ENCODE measurements around the gene COX7A2L. TPM values are rescaled to one million over a fixed set of nuclear protein-coding genes. Genes with fewer than 3 reads are reported as not detected.

The COX7A2L gene
- total and polyA plus RNA-seq, 10 of the 15 experiments (the other 5 are each of a cell fraction or from before 2014, with no cell fraction given), result 134 to 532 (median 222) TPM

DNA sequence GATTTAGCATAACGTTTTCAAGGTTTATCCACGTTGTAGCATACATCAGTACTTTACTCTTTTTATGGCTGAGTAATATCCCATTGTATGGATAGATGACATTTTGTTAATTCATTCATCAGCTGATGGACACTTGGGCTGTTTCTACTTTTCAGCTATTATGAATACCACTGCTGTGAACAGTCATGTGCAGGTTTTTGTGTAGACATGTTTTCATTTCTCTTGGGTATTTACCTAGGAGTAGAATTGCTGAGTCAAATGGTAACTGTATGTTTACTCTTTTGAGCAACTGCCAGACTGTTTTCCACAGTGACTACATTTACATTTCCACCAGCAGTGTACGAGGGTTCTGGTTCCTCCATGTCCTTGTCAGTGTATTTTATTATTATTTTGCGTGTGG is 33.9 kb downstream of the COX7A2L start (continued):
- TF ChIP-seq, protein P1, sequence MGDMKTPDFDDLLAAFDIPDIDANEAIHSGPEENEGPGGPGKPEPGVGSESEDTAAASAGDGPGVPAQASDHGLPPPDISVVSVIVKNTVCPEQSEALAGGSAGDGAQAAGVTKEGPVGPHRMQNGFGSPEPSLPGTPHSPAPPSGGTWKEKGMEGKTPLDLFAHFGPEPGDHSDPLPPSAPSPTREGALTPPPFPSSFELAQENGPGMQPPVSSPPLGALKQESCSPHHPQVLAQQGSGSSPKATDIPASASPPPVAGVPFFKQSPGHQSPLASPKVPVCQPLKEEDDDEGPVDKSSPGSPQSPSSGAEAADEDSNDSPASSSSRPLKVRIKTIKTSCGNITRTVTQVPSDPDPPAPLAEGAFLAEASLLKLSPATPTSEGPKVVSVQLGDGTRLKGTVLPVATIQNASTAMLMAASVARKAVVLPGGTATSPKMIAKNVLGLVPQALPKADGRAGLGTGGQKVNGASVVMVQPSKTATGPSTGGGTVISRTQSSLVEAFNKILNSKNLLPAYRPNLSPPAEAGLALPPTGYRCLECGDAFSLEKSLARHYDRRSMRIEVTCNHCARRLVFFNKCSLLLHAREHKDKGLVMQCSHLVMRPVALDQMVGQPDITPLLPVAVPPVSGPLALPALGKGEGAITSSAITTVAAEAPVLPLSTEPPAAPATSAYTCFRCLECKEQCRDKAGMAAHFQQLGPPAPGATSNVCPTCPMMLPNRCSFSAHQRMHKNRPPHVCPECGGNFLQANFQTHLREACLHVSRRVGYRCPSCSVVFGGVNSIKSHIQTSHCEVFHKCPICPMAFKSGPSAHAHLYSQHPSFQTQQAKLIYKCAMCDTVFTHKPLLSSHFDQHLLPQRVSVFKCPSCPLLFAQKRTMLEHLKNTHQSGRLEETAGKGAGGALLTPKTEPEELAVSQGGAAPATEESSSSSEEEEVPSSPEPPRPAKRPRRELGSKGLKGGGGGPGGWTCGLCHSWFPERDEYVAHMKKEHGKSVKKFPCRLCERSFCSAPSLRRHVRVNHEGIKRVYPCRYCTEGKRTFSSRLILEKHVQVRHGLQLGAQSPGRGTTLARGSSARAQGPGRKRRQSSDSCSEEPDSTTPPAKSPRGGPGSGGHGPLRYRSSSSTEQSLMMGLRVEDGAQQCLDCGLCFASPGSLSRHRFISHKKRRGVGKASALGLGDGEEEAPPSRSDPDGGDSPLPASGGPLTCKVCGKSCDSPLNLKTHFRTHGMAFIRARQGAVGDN (IDR thresholded peaks at IDR 0.05), result no peak
- TF ChIP-seq JUNB (IDR thresholded peaks at IDR 0.05) (peak; percentile 61), BHLHE40 (IDR thresholded peaks at IDR 0.05; ENCODE audit: borderline replicate concordance in 1 of 2, low read depth in 2 of 2, low read length in 1 of 2) (peak in 1 of 2 experiments; percentile 23; a peak in 1 of 4 replicates), SREBF2 (IDR thresholded peaks at IDR 0.05; ENCODE audit: low read length) (no peak)
- TF ChIP-seq, protein P2, sequence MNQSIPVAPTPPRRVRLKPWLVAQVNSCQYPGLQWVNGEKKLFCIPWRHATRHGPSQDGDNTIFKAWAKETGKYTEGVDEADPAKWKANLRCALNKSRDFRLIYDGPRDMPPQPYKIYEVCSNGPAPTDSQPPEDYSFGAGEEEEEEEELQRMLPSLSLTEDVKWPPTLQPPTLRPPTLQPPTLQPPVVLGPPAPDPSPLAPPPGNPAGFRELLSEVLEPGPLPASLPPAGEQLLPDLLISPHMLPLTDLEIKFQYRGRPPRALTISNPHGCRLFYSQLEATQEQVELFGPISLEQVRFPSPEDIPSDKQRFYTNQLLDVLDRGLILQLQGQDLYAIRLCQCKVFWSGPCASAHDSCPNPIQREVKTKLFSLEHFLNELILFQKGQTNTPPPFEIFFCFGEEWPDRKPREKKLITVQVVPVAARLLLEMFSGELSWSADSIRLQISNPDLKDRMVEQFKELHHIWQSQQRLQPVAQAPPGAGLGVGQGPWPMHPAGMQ (IDR thresholded peaks at IDR 0.05; ENCODE audit: borderline replicate concordance), result no peak

DNA sequence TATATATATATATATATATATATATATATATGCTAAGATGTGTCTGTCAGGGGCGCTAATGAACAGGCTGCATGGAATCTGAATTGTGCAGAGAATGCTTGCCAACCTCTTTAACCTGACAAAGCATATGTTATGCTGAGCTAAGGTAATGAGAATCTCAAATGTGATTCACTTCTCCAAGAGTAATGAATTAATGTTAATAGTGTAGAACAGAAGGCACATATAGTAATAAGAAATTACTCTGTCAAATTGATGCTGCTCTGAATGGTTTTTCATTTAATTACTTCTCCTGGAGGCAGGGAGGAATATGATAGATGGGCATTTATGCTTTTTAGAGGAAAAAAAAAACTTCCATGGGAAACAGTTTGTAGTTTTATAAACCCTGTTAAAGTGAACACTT is 35.4 kb downstream of the COX7A2L start:
- intact Hi-C loops (cut with micrococcal nuclease; ENCODE audit: unreplicated experiment), result loop anchor here (10.0 kb wide), 1 partner anchor 481 kb away; no protein-coding TSS in a partner anchor
- H3K36me3 ChIP-seq (ENCODE audit: control insufficient read depth in 2 of 2, insufficient read depth in 2 of 2, low read length in 1 of 2), result peaks cover 4 to 9% of the 10 kb centered on the region in 2 experiments
- TF ChIP-seq, protein P3, sequence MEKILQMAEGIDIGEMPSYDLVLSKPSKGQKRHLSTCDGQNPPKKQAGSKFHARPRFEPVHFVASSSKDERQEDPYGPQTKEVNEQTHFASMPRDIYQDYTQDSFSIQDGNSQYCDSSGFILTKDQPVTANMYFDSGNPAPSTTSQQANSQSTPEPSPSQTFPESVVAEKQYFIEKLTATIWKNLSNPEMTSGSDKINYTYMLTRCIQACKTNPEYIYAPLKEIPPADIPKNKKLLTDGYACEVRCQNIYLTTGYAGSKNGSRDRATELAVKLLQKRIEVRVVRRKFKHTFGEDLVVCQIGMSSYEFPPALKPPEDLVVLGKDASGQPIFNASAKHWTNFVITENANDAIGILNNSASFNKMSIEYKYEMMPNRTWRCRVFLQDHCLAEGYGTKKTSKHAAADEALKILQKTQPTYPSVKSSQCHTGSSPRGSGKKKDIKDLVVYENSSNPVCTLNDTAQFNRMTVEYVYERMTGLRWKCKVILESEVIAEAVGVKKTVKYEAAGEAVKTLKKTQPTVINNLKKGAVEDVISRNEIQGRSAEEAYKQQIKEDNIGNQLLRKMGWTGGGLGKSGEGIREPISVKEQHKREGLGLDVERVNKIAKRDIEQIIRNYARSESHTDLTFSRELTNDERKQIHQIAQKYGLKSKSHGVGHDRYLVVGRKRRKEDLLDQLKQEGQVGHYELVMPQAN (conservative IDR thresholded peaks at IDR 0.05), result no peak
- TF ChIP-seq NR2F1 (conservative IDR thresholded peaks at IDR 0.05) (no peak), SMC3 (IDR thresholded peaks at IDR 0.05; ENCODE audit: borderline replicate concordance, low read length) (no peak), ASH2L (IDR thresholded peaks at IDR 0.05; ENCODE audit: borderline replicate concordance, low read depth) (no peak)
- TF ChIP-seq, protein P4, sequence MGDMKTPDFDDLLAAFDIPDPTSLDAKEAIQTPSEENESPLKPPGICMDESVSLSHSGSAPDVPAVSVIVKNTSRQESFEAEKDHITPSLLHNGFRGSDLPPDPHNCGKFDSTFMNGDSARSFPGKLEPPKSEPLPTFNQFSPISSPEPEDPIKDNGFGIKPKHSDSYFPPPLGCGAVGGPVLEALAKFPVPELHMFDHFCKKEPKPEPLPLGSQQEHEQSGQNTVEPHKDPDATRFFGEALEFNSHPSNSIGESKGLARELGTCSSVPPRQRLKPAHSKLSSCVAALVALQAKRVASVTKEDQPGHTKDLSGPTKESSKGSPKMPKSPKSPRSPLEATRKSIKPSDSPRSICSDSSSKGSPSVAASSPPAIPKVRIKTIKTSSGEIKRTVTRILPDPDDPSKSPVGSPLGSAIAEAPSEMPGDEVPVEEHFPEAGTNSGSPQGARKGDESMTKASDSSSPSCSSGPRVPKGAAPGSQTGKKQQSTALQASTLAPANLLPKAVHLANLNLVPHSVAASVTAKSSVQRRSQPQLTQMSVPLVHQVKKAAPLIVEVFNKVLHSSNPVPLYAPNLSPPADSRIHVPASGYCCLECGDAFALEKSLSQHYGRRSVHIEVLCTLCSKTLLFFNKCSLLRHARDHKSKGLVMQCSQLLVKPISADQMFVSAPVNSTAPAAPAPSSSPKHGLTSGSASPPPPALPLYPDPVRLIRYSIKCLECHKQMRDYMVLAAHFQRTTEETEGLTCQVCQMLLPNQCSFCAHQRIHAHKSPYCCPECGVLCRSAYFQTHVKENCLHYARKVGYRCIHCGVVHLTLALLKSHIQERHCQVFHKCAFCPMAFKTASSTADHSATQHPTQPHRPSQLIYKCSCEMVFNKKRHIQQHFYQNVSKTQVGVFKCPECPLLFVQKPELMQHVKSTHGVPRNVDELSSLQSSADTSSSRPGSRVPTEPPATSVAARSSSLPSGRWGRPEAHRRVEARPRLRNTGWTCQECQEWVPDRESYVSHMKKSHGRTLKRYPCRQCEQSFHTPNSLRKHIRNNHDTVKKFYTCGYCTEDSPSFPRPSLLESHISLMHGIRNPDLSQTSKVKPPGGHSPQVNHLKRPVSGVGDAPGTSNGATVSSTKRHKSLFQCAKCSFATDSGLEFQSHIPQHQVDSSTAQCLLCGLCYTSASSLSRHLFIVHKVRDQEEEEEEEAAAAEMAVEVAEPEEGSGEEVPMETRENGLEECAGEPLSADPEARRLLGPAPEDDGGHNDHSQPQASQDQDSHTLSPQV (IDR thresholded peaks at IDR 0.05), result no peak

More for the DNA sequence above, 35.4 kb downstream of the COX7A2L start:
- ChIA-PET CTCF (interaction anchor here (0.7 to 4.9 kb wide), 3 partner anchors 11 to 239 kb away, joined by 3 to 89 read pairs (median 4); no protein-coding TSS in a partner anchor), SMC1A (ENCODE audit: uncharacterized antibody, unreplicated experiment) (interaction anchor here (1.5 to 5.6 kb wide), 2 partner anchors 154 to 230 kb away, joined by 3 to 48 read pairs; no protein-coding TSS in a partner anchor), RAD21 (ENCODE audit: unreplicated experiment) (interaction anchor here (1.2 kb wide), 1 partner anchor 232 kb away, joined by 3 read pairs; no protein-coding TSS in a partner anchor), POLR2A (no interaction called here)
- Histone ChIP-seq H3K9ac (ENCODE audit: control insufficient read depth, insufficient read depth, low read length) (no peak overlapping the region), H3K4me3 (no peak overlapping the region), H3K4me1 (ENCODE audit: control insufficient read depth, insufficient read depth, low read length) (no peaks in the 10 kb centered on the region), H3K4me2 (ENCODE audit: control insufficient read depth, insufficient read depth) (no peak overlapping the region), H3K79me2 (ENCODE audit: control insufficient read depth, insufficient read depth, low read length) (no peaks in the 10 kb centered on the region), H2AFZ (ENCODE audit: control insufficient read depth, low read depth, low read length) (no peak overlapping the region), H3K27ac (ENCODE audit: control insufficient read depth, insufficient read depth) (no peak overlapping the region), H3K27me3 (replicated peaks in 1 of 2; ENCODE audit: control insufficient read depth in 2 of 2, insufficient read depth in 2 of 2, low read length in 1 of 2) (no peaks in the 10 kb centered on the region), H3K9me3 (replicated peaks; ENCODE audit: control insufficient read depth, insufficient read depth, low read length) (no peaks in the 10 kb centered on the region), H4K20me1 (ENCODE audit: control insufficient read depth, insufficient read depth) (no peaks in the 10 kb centered on the region)
- in situ Hi-C loops (cut with MboI), result loop anchor here (5.0 kb wide), 1 partner anchor 228 kb away; no protein-coding TSS in a partner anchor
- no peak for ATAC-seq
- DNase-seq (ENCODE audit: low read depth, low spot score), result no peak
- no TSS peak for BruUV-seq (replicated peaks)
- WGBS (ENCODE audit: insufficient coverage, insufficient replicate concordance, low lambda C conversion rate, missing lambda C conversion rate), result 100% methylated on average over 1 of the region's 1 CpG
- no peak for FAIRE-seq

Measured in GM12878 (cell line).